Ammon's horn (tissue), 1 donor: ENCODE data around the gene SIVA1.

Source experiments
- DNase-seq: peaks from one replicate; pipeline ENCODE4 v3.0.0-alpha.2; 2016; ENCODE audit warnings: low spot score

SIVA1 gene

GRCh38 chr14:104797115-104798044 is 44.4 kb downstream of the SIVA1 start:
- DNase-seq: no peak

GRCh38 chr14:104798300-104799243 is 45.6 kb downstream of the SIVA1 start:
- no peak for DNase-seq

- no peak for DNase-seq
Observed at GRCh38 chr14:104799244-104800014, 46.5 kb downstream of the SIVA1 start.

- peak; percentile 55 for DNase-seq
Observed at GRCh38 chr14:104800015-104800770, 47.2 kb downstream of the SIVA1 start.

GRCh38 chr14:104800771-104801519 is 48.0 kb downstream of the SIVA1 start, which contains the start of gene ZBTB42:
ZBTB42 (plus strand) TSS chr14:104801101; CDS start chr14:104801198, 97 bp downstream.
- no peak for DNase-seq

- DNase-seq: no peak
Observed at GRCh38 chr14:104801520-104802393, 48.8 kb downstream of the SIVA1 start.

GRCh38 chr14:104802394-104803184 is 49.6 kb downstream of the SIVA1 start:
- no peak for DNase-seq

- DNase-seq: no peak
Observed at GRCh38 chr14:104803280-104803911, 50.4 kb downstream of the SIVA1 start.

GRCh38 chr14:104803912-104804410 is 51.0 kb downstream of the SIVA1 start:
- no peak for DNase-seq

GRCh38 chr14:104804481-104805325 is 51.8 kb downstream of the SIVA1 start:
- no peak for DNase-seq

GRCh38 chr14:104805326-104805678 is 52.4 kb downstream of the SIVA1 start:
- no peak for DNase-seq

- DNase-seq: no peak
Observed at GRCh38 chr14:104805941-104806624, 53.1 kb downstream of the SIVA1 start.

- DNase-seq: no peak
Observed at GRCh38 chr14:104806625-104807465, 53.9 kb downstream of the SIVA1 start.

GRCh38 chr14:104808456-104808855 is 55.5 kb downstream of the SIVA1 start:
- DNase-seq: no peak
